ENCODE data around the gene SELENOS.
"Not testable (repeated sequence)": the region's sequence is repeated elsewhere in the genome, so short reads cannot be mapped to it uniquely, and the experiment has no call there.

SELENOS gene

GRCh38 chr15:101309436-101310160 lies 32.3 kb upstream of the SELENOS start:
- DNase-seq, result no peak

- DNase-seq, result no peak
Observed at GRCh38 chr15:101308604-101309435, 31.5 kb upstream of the SELENOS start.

GRCh38 chr15:101307897-101308603 lies 30.8 kb upstream of the SELENOS start:
- no peak for DNase-seq

- DNase-seq, result no peak
Observed at GRCh38 chr15:101307048-101307896, 30.0 kb upstream of the SELENOS start.

- DNase-seq, result no peak
Observed at GRCh38 chr15:101306341-101307047, 29.2 kb upstream of the SELENOS start.

GRCh38 chr15:101305820-101306255 lies 28.6 kb upstream of the SELENOS start:
- no peak for DNase-seq

GRCh38 chr15:101303408-101303807 lies 26.1 kb upstream of the SELENOS start:
- DNase-seq, result no peak

GRCh38 chr15:101296418-101297405 lies 19.4 kb upstream of the SELENOS start:
- DNase-seq, result no peak

- DNase-seq, result no peak
Observed at GRCh38 chr15:101295607-101296161, 18.4 kb upstream of the SELENOS start.

GRCh38 chr15:101294731-101295606 lies 17.7 kb upstream of the SELENOS start, which contains the start of gene SNRPA1:
Gene SNRPA1, minus strand, starts transcription at chr15:101295248. Its CDS starts 70 bp downstream, at chr15:101295178.
- DNase-seq, result peak; percentile 97

- no peak for DNase-seq
Observed at GRCh38 chr15:101293122-101293521, 15.8 kb upstream of the SELENOS start.

- no peak for DNase-seq
Observed at GRCh38 chr15:101288905-101289513, 11.7 kb upstream of the SELENOS start.

GRCh38 chr15:101287342-101287741 lies 10.1 kb upstream of the SELENOS start:
- not testable (repeated sequence) for DNase-seq

- no peak for DNase-seq
Observed at GRCh38 chr15:101286471-101287114, 9.3 kb upstream of the SELENOS start.

- DNase-seq, result no peak
Observed at GRCh38 chr15:101283931-101284330, 6.6 kb upstream of the SELENOS start.

GRCh38 chr15:101280007-101280406 lies 2.7 kb upstream of the SELENOS start:
- DNase-seq, result no peak

GRCh38 chr15:101277943-101278564 lies 769 bp upstream of the SELENOS start:
- DNase-seq, result no peak

All from stimulated activated CD4-positive, alpha-beta T cell treated with anti-CD3 and anti-CD28 coated beads, Interleukin-1b, Interleukin-23, amount 100 ng/mL, for 48 hours (primary cell).